Smooth muscle cell (in vitro differentiated cells): ENCODE measurements around the gene WFS1. TPM values are rescaled to one million over a fixed set of nuclear protein-coding genes. Genes with fewer than 3 reads are reported as not detected.

Source experiments
- DNase-seq: peaks from one replicate; lab custom pipeline; 2025; ENCODE audit not compliant: unreplicated experiment; lab: John Stamatoyannopoulos, UW
- H2AFZ ChIP-seq: fragments of 200-600 bp; sonication (generic); 2 replicates; pipeline ENCODE4 v1.6.0; 2016; ENCODE audit warnings: antibody characterized with exemption, low read depth, mild to moderate bottlenecking
- H3F3A ChIP-seq: fragments of 200-600 bp; sonication (generic); 2 replicates; pipeline ENCODE4 v1.6.0; 2017; ENCODE audit warnings: antibody characterized with exemption, low read depth
- H3K27ac ChIP-seq: fragments of 200-600 bp; sonication (generic); 2 replicates; pipeline ENCODE4 v1.5.1; 2016; ENCODE audit warnings: low read depth, mild to moderate bottlenecking
- H3K27me3 ChIP-seq: fragments of 200-600 bp; sonication (generic); 2 replicates; pipeline ENCODE4 v1.6.1; 2016; ENCODE audit warnings: low read depth, mild to moderate bottlenecking
- H3K36me3 ChIP-seq: fragments of 200-600 bp; sonication (generic); 2 replicates; pipeline ENCODE4 v1.5.1; 2016; ENCODE audit warnings: low read depth
- H3K4me1 ChIP-seq: fragments of 200-600 bp; sonication (generic); 2 replicates; pipeline ENCODE4 v1.5.1; 2016; ENCODE audit warnings: low read depth
- H3K4me2 ChIP-seq: fragments of 200-600 bp; sonication (generic); 2 replicates; pipeline ENCODE4 v1.6.0; 2016; ENCODE audit warnings: mild to moderate bottlenecking
- H3K4me3 ChIP-seq: fragments of 200-600 bp; sonication (generic); 2 replicates; pipeline ENCODE4 v1.5.1; 2016; ENCODE audit warnings: mild to moderate bottlenecking
- H3K79me2 ChIP-seq: fragments of 200-600 bp; sonication (generic); 2 replicates; pipeline ENCODE4 v1.6.0; 2016; ENCODE audit warnings: low read depth, mild to moderate bottlenecking
- H3K9ac ChIP-seq: fragments of 200-600 bp; sonication (generic); 2 replicates; pipeline ENCODE4 v1.6.0; 2016; ENCODE audit warnings: low read depth
- H3K9me3 ChIP-seq: fragments of 200-600 bp; sonication (generic); replicated peaks from 2 replicates; pipeline ENCODE4 v1.5.1; 2016; ENCODE audit warnings: low read depth
- H4K20me1 ChIP-seq: fragments of 200-600 bp; sonication (generic); 2 replicates; pipeline ENCODE4 v1.6.0; 2016; ENCODE audit warnings: low read depth
- WGBS: methylation state at CpG from one replicate; pipeline ENCODE4 v1.1.7; 2016; ENCODE audit warnings: low lambda C conversion rate; 5-methylcytosine and 5-hydroxymethylcytosine counted together
- polyA plus RNA-seq: library from polyadenylated mRNA; unstranded; fragments of >200 nt; fragmentation: Nextera tagmentation; extraction: Ambion mirVana; gene quantifications from 2 replicates; pipeline ENCODE4 v1.2.1, GENCODE V29; 2016
- total RNA-seq: library from RNA; depleted of rRNA; stranded (reverse); fragments of >200 nt; gene quantifications from 2 replicates; pipeline ENCODE4 v1.2.3, GENCODE V29; 2014
- TF ChIP-seq, protein P1 (sequence below): fragments of 200-600 bp; sonication (generic); IDR thresholded peaks from 2 replicates; pipeline ENCODE4 v1.5.1; 2017; ENCODE audit warnings: borderline replicate concordance, mild to moderate bottlenecking, antibody characterized with exemption; ENCODE audit not compliant: insufficient read depth, poor library complexity, severe bottlenecking

WFS1 gene
- total and polyA plus RNA-seq, 2 experiments from 2014 or later: 28.6 to 30.2 TPM

DNA sequence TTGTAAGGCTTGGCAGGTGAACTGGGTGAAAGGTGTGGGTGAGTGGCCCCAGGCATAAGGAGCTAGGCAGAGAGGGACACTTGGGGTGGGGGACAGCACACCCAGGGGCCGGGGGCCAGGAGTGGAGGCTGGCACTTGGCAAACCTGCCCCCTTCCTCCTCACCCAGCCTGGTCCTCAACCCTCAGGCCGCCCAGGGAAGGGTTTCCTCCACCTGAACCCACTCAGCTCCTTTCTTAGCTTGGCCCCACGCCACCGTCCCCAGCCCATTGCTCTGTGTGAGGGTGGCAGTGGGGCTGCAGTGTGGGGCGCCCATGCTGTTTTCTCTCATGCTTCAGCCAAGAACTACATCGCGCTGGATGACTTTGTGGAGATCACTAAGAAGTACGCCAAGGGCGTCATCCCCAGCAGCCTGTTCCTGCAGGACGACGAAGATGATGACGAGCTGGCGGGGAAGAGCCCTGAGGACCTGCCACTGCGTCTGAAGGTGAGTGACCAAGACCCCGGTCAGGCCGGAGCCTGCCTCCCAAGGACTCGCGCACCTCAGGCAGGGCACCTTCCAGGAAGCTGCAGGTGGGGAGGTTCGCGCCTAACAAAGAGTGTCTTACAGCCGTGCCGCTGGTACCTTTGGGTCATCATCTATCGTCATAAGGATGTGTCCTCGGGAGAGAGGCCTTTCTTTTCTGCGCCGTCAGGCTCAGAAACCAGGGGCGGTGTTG is 25.2 kb downstream of the WFS1 start:
- H3K27ac ChIP-seq: no peak overlapping the region
- TF ChIP-seq, protein P1, sequence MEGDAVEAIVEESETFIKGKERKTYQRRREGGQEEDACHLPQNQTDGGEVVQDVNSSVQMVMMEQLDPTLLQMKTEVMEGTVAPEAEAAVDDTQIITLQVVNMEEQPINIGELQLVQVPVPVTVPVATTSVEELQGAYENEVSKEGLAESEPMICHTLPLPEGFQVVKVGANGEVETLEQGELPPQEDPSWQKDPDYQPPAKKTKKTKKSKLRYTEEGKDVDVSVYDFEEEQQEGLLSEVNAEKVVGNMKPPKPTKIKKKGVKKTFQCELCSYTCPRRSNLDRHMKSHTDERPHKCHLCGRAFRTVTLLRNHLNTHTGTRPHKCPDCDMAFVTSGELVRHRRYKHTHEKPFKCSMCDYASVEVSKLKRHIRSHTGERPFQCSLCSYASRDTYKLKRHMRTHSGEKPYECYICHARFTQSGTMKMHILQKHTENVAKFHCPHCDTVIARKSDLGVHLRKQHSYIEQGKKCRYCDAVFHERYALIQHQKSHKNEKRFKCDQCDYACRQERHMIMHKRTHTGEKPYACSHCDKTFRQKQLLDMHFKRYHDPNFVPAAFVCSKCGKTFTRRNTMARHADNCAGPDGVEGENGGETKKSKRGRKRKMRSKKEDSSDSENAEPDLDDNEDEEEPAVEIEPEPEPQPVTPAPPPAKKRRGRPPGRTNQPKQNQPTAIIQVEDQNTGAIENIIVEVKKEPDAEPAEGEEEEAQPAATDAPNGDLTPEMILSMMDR: no peak
- no peaks in the 10 kb centered on the region for H3K79me2 ChIP-seq
- no peak overlapping the region for H3K4me3 ChIP-seq
- no peaks in the 10 kb centered on the region for H3K27me3 ChIP-seq
- H3K36me3 ChIP-seq: no peaks in the 10 kb centered on the region
- H3F3A ChIP-seq: no peaks in the 10 kb centered on the region
- no peak overlapping the region for H2AFZ ChIP-seq
- H3K9me3 ChIP-seq: no peaks in the 10 kb centered on the region
- no peak for DNase-seq
- WGBS: 98% methylated on average over 27 of the region's 27 CpGs
- H3K4me2 ChIP-seq: no peak overlapping the region
- H3K9ac ChIP-seq: no peak overlapping the region
- peaks cover 6% of the 10 kb centered on the region for H4K20me1 ChIP-seq
- no peaks in the 10 kb centered on the region for H3K4me1 ChIP-seq

DNA sequence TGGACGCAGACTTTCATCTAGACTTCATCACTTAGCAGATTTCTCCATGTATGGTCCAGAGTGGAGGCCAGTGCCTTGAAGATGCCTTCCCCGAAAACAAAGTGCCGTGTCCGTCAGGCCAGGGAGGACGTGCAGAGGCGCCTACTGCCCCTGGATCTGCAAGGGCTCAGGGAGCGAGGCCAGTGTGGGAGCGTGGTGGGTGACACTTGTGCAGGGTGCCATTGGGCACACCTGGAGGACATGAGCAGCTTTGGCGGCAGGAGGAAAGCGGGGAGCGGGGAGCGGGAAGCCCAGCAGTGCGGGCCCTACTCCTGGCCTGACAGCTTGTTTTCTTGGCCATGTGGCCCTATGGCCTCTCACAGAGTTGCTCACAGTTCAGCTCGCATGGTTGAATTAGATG is 25.8 kb downstream of the WFS1 start:
- H3K4me1 ChIP-seq: no peaks in the 10 kb centered on the region
- H3F3A ChIP-seq: no peaks in the 10 kb centered on the region
- no peaks in the 10 kb centered on the region for H3K36me3 ChIP-seq

DNA sequence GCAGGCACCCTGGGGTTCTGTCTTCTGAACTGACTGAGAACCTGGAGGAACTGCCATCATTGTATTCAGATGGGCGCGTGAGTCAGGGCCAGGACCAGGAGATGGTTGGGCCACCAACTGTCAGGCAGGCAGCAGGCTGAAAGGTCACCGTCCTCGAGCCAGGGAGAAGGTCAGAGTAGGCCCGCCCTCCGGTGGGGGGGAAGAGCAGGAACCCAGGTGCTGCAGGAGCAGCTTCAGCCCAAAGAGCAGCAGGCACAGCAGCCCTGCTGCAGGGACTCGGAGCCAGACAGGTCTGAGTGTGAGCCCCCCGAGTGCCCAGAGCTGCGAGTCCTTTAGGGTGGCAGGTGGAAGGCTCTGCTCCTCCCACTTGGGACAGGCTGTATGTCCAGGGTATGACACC is 26.4 kb downstream of the WFS1 start:
- Histone ChIP-seq H3K9ac (no peak overlapping the region), H3K4me2 (no peak overlapping the region), H3K9me3 (no peaks in the 10 kb centered on the region), H3F3A (no peaks in the 10 kb centered on the region), H4K20me1 (peaks cover 6% of the 10 kb centered on the region), H3K79me2 (no peaks in the 10 kb centered on the region), H3K27me3 (no peaks in the 10 kb centered on the region), H3K36me3 (no peaks in the 10 kb centered on the region), H2AFZ (no peak overlapping the region), H3K27ac (no peak overlapping the region), H3K4me1 (no peaks in the 10 kb centered on the region), H3K4me3 (no peak overlapping the region)
- DNase-seq: no peak
- 97% methylated on average over 9 of the region's 9 CpGs for WGBS
- TF ChIP-seq, protein P1: no peak

More for the DNA sequence above, 25.8 kb downstream of the WFS1 start:
- Histone ChIP-seq H3K9ac (no peak overlapping the region), H3K79me2 (no peaks in the 10 kb centered on the region), H3K4me3 (no peak overlapping the region), H3K4me2 (no peak overlapping the region), H3K27me3 (no peaks in the 10 kb centered on the region), H4K20me1 (peaks cover 6% of the 10 kb centered on the region), H2AFZ (no peak overlapping the region), H3K27ac (no peak overlapping the region), H3K9me3 (no peaks in the 10 kb centered on the region)
- TF ChIP-seq, protein P1: no peak
- WGBS: 95% methylated on average over 14 of the region's 14 CpGs
- no peak for DNase-seq
